ENCODE data around the gene PGAP3.

GRCh38 chr17:39678340-39679116, 9.3 kb downstream of the PGAP3 start:
- TF ChIP-seq SNAI2 (CRISPR knock-in tag; IDR thresholded peaks at IDR 0.05) (no peak), ZFP3 (CRISPR knock-in tag; IDR thresholded peaks at IDR 0.05) (no peak), BACH2 (CRISPR knock-in tag; IDR thresholded peaks at IDR 0.05; ENCODE audit: borderline replicate concordance) (no peak), ARNTL (CRISPR knock-in tag; IDR thresholded peaks at IDR 0.05; ENCODE audit: borderline replicate concordance, low read depth) (no peak), GLIS3 (CRISPR knock-in tag; IDR thresholded peaks at IDR 0.05) (no peak), PATZ1 (CRISPR knock-in tag; IDR thresholded peaks at IDR 0.05; ENCODE audit: borderline replicate concordance) (no peak), ZNF8 (CRISPR knock-in tag; IDR thresholded peaks at IDR 0.05) (no peak), ISL1 (CRISPR knock-in tag; IDR thresholded peaks at IDR 0.05) (no peak), CSDC2 (CRISPR knock-in tag; IDR thresholded peaks at IDR 0.05) (no peak), PPARA (CRISPR knock-in tag; IDR thresholded peaks at IDR 0.05; ENCODE audit: borderline replicate concordance) (no peak), RARB (CRISPR knock-in tag; IDR thresholded peaks at IDR 0.05) (no peak)

Measured in SK-N-SH treated with all-trans-retinoic acid at 6 μM for 48 hours (cell line).